Vagina (tissue), 2 donors: ENCODE measurements around the gene CHD5.

Experiments used
- POLR2A ChIP-seq, 2 donors: fragments of 450-650 bp; IDR thresholded peaks; one replicate each; pipeline ENCODE4 v1.6.1; 2017; ENCODE audit warnings: antibody characterized with exemption in 2 of 2, mild to moderate bottlenecking in 2 of 2, moderate library complexity in 2 of 2
- POLR2AphosphoS5 ChIP-seq, 2 donors: sonication (generic); formaldehyde crosslinking; IDR thresholded peaks; one replicate each; pipeline ENCODE4 v1.9.0; 2017; ENCODE audit warnings: antibody characterized with exemption in 2 of 2, mild to moderate bottlenecking in 2 of 2, low read depth in 1 of 2; ENCODE audit not compliant: insufficient read depth in 1 of 2
- TF ChIP-seq, protein P1 (sequence below), 3 experiments: fragments of 450-650 bp in 2 of 3; fragments of 200-600 bp in 1 of 3; sonication (generic) in 1 of 3; IDR thresholded peaks; one replicate each; pipeline ENCODE4 v1.5.1; 2017 to 2019; ENCODE audit warnings: antibody characterized with exemption in 3 of 3, mild to moderate bottlenecking in 2 of 3, moderate library complexity in 2 of 3

DNA sequence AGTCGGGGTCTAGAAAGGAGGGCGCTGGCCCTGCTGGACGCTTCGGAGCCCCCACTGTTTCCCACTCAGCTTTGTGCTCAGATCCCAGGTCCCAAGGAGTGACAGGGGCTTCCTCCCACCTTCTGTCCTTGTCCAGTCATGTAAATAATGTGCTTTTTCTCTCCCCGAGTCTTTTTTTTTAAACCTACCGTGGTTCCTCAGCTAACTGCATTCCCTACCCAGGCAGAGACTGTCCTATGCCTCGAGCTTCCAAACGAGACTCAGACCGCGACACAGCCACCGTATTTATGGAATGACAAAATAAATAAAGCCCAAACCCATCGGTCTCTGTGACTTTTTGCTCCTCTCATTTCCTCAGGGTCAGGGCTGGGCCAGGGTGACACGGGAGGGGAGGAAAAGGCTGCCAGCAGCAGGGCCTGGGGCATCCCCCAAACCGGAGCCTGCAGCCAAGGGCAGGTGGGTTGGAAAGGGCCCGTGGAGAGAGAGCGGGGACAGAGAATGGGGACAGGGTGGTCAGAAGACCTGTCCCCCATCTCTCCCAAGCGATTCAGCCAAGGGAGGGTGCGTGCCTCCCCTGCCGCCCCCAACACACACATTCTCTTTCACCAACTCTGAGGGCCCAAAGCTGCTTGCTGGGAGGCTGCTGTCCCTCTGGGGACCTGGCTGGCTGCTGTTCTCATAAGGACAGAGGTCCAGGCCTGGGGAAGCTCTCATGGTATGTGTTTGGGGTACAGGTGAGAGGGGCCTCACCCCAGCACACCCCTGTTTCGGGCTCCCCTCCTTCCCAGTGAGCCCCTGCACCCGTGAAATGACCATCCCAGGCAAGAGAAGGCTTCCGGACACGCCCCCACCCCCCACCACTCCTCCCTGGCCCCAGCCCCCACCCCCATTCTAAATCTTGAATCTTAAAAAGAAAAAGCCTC is 79.0 kb downstream of the CHD5 start:
- TF ChIP-seq POLR2AphosphoS5 (IDR thresholded peaks at IDR 0.05; ENCODE audit: insufficient read depth in 1 of 2, low read depth in 1 of 2) (no peak), POLR2A (IDR thresholded peaks at IDR 0.05) (no peak)
- TF ChIP-seq, protein P1, sequence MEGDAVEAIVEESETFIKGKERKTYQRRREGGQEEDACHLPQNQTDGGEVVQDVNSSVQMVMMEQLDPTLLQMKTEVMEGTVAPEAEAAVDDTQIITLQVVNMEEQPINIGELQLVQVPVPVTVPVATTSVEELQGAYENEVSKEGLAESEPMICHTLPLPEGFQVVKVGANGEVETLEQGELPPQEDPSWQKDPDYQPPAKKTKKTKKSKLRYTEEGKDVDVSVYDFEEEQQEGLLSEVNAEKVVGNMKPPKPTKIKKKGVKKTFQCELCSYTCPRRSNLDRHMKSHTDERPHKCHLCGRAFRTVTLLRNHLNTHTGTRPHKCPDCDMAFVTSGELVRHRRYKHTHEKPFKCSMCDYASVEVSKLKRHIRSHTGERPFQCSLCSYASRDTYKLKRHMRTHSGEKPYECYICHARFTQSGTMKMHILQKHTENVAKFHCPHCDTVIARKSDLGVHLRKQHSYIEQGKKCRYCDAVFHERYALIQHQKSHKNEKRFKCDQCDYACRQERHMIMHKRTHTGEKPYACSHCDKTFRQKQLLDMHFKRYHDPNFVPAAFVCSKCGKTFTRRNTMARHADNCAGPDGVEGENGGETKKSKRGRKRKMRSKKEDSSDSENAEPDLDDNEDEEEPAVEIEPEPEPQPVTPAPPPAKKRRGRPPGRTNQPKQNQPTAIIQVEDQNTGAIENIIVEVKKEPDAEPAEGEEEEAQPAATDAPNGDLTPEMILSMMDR (IDR thresholded peaks at IDR 0.05), result no peak
